Nucleus accumbens (tissue), 56 donors: ENCODE measurements around the gene GPR6.

Experiments
- DNase-seq, 56 donors: peaks; one replicate each; lab custom pipeline; 2025; lab: John Stamatoyannopoulos, UW

GPR6 gene, protein sequence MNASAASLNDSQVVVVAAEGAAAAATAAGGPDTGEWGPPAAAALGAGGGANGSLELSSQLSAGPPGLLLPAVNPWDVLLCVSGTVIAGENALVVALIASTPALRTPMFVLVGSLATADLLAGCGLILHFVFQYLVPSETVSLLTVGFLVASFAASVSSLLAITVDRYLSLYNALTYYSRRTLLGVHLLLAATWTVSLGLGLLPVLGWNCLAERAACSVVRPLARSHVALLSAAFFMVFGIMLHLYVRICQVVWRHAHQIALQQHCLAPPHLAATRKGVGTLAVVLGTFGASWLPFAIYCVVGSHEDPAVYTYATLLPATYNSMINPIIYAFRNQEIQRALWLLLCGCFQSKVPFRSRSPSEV

DNA sequence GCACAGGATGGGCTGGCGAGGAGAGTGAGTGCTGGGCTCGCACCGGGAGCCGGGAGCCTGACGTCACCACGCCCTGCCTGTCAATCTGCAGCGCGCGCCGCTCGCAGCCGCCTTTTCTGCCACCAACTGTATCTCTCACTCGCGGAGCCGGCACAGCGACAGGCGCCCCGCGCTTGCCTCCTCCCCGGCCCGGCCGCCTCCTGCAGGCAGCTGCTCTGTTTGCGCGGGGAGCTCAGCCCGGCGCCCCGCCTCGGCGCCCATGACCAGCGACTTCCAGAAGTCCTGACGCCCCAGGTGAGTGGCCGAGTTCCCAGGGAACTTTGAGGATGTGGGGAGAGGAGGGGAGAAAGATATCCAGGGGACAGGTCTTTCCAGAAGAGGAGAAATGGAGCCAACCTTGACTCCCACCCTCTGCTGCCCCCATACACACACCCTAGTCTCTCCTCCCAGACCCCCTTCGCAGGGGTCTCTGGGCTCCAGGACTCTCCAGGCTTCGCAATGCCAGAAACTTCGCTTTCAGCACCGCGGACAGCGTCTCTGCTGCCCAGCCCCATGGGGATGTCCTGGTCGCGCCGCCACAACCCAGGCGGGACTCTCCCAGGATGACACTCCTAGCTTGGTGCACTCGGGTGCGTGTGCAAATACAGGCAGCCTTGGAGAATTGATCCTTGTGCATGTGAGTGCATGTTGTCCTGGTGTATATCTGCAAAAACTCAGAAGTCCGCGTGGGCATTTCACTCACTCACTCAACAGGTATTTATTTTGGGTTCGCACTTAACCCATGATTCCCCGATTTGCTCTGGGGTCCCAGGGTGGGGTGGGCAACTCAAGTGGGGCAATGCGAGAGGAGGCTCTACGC is at the start of gene GPR6:
Gene GPR6, plus strand, starts transcription at position 138 of the 859 bp plus-strand sequence. CDS start 802 bp downstream, outside the sequence.
- DNase-seq, result peak in 38 of 56 donors; percentile 9 to 87 (median 44)

DNA sequence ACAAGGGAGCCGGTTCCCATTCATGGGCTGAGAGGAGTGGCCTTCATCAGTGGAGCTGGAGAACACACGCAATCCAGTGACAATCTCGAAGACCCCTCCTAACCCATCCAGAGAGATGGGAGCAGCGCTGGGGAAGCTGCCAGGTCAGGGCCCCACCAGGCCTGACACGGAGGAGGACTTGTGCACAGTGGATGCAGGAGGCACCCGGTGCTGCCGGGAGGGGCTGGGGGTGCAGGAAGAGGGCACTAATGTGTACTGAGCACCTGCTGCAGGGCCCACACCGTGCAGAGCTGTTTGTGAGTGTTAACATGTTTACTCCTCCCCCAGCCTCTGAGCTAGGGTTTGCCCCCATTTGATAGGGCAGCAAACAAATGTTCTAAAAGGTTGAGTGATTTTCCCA is 43.8 kb upstream of the GPR6 start:
- no peak for DNase-seq

DNA sequence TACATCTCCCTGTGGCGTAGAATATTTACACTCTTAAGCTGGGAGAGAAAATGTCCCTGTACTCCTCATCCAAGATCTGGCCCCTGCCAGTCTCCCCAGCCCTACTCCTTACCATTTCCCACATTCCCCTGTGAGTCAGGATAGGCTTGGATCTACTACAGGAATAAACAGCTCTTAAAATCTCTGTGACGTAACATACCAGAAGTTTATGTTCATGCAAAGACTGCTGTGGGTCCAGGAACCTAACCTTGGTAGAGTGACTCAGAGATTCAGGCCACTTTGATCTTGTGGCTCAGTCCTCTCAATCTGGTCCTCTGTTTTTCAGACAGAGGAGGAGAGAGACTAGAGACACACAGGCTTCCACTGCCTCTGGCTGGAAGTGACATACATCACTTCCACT is 38.5 kb upstream of the GPR6 start:
- DNase-seq, result no peak

DNA sequence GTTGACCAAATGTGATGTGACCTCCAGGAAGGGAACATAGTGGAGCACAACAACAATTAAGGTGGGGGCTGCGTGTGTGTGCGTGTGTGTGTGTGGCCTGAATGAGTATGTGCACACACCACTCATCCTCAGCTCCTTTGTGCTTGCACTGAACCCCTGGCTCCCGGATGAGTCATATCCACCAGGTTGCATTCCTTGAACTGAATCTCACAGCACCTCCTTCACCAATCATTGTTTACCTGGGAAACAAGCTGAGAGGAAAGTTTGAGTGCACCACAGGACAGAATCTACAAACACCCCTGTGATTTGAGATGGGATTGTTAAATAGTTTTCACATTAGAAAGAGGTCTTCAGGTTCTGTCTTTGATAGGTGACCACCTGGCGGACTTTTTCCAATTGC is 33.7 kb upstream of the GPR6 start:
- DNase-seq, result peak in 1 of 56 donors; percentile 11

DNA sequence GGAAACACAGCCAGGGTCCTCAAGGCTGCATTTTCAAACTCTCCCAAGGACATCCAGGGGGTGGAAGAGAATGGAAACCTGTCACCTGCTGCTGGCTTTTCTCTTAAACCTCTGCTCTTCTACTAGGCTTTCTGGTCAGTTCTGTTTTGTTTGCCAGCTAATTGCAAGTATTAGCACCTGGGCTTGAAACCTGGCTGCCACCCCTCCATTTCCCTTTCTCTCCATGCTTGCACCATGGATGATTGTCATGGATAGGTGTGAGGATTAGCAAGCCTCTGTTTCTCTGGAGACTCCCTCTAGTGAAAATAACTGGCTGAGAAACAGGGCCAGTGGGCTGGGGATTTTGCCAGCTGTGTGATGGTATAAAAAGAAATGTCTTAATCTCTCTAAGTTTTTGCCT is 33.0 kb upstream of the GPR6 start:
- DNase-seq, result no peak

DNA sequence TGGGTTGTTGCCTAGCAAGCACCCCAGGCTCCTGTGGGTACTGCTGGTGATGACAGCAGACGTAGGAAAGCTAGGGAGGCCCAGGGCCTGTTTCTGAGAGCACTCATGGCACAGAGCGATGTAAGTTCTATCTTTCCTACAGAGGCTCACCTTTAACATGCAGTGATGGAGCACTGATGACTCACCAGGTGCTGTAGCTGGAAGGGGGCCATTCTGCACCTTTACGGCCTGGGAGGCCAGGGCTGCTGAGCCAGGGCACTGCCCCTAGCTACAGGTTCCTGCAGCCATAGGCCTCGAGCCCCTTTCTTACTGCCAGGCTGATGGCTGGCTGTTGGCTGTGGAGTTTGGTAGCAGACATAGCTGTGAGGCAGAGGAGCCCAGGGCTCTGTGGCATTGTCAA is 31.1 kb upstream of the GPR6 start:
- DNase-seq, result no peak

DNA sequence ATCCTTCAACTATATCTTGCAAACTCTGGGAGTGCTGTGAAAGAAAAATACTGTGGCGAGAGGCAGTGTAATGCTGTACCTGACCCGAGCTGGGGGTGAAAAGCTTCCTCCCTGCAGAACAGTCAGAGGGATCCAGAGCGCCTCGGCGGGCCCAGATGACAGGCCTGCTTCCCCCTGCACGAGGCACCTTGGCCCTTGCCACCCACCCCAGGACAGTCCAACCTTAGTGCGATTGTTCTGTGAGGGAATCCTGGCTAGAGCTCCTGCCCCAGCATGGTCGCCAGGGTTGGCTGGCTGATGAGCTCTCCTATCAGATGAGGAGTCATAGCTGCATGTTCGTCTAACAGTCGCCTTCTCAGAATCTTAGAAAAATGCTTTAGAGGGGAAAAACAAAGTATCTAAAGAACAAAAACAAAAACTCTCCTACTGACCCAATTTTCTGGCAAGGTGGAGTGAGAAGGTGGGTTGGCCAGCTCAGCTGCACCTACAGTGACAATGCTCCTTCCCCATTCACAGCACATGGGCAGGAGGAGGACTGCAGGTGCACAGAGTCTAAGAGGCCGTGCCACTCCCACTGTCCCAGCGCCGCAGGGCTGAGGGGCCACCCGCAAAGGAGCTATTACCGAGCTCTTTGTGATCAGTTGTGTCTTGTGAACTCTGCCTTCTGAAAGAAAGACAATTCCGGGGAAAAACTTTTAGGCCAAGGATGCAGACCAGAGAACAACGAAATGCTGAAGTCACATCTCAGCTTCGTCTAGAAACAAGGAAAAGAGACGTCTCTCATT is 28.6 kb upstream of the GPR6 start:
- no peak for DNase-seq

DNA sequence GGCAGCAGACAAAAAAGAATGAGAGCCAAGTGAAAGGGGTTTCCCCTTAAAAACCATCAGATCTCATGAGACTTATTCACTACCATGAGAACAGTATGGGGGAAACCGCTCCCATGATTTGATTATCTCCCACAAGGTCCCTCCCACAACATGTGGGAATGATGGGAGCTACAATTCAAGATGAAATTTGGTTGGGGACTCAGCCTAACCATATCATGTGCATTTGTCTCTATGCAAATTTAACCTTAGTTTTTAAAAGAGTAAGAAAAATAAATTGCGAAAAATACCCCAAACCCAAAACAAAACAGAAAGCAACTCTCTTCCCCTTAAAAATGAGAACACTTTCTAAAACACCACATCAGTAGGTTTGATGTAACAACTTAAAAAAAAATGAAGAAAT is 22.6 kb upstream of the GPR6 start:
- DNase-seq, result no peak

DNA sequence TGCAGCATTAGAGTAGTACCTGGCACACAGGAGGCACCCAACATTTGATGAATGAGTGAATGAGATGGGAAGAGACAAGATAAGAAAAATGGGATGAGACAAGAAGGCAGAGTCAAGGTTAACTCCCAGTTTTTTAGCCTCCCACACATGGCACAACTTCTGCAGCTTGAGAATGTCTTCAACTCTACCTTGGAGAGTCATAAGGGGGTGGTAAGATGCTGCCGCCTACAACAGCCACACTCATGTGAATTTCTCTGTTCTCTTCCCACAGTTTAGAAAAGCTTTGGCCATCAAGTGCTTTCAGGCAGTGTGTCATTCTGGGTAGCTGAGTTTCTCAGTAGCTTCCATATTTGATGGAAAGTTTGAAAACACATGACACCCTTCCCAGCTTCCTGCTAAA is 19.5 kb upstream of the GPR6 start:
- peak in 4 of 56 donors; percentile 8 to 28 (median 17) for DNase-seq

DNA sequence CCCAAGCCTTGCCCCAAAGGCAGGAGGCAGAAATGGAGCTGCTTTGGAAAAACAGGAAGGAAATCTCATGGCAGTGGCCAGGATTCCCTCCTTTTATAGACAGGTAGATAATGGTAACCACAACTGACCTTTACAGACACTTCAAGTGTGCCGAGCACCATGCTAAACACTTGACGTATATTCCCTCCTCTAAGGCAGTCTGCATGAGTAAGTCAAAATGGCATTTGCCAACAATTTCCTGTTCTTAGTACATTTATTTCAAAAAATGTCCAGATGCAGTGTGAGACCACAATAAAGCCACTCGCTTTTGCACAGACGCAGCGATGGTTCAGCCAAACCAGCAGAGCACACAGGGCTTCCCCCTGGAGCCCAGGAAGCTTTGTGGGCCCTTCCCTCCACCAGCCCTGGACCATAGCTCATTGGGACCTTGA is 16.5 kb upstream of the GPR6 start:
- DNase-seq, result no peak

DNA sequence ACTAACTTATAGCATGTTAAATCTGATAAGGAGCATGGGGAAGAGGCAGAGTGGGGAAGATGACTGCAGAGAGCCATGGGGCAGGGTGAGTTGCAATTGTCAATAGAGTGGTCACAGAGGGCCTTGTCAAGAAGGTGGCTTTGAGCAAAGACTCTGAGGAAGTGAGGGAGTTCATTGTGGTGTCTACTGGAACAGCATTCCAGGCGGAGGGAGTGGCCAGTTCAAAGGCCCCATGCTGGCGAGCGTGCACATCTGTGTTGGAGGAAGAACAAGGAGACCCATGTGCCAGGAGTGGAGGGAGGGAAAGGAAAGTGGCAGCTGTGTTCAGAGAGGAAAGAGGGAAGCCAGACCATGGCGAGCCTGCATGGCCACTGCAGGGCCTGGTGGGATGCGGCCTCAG is 15.8 kb upstream of the GPR6 start:
- no peak for DNase-seq

DNA sequence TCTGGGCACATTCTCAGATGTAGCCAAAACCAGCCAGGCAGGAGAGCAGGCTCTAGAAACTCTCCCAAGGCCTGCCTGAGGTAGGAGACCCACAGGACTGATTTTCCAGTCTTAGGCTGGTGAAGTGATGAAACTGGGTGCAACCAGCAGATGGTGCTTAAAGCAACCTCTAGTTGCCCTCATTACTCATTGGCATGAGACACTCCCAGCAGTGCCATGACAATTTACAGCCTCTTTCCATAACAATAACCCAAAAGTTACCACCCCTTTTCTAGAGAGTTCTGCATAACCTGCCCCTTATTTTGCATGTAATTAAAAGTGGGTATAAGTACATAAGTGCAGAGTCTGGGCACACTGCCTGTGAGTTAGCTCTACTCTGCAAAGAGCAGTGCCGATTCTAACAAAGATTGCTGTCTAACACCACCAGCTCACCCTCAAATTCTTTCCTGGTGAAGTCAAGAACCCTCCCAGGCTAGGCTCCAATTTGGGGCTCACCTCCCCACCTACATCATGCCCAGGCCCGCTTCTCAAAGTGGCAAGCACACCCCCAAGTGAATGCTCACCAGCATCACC is 14.4 kb upstream of the GPR6 start:
- no peak for DNase-seq

DNA sequence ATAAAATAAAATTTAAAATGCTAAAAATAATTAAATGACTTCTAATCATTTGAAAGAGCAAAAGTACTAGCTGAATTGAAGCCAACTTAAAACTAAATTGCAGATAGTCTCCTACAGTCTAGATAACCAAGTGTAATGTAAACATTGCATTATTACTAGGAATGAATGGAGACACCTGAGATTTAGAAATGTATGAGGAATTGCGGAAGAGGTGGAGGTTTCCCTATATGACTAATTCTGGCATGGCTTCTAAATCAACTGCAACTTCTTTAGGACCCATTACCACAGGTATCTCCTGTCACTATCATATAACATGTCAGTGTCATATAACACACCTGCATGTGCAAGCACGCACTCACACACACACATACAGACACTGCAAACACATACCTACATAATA is 13.2 kb upstream of the GPR6 start:
- no peak for DNase-seq

DNA sequence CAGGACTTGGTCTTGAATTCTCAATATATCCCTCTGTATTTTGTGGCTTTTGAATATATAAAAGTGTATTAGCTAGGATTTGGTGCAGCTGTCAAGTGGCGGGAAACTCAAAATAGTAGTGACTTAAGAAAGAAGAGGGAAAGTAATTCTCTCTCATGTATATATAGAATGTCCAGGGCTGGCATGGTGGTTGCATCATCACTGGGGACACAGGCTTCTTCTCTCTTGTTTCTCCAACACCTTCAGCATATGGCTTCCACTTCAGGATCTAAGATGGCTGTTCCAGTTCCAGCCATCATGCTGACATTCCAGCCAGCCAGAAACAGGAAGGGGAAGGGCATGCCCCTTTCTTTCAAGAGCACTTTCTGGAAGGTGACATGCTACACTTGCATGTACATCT is 11.8 kb upstream of the GPR6 start:
- no peak for DNase-seq

DNA sequence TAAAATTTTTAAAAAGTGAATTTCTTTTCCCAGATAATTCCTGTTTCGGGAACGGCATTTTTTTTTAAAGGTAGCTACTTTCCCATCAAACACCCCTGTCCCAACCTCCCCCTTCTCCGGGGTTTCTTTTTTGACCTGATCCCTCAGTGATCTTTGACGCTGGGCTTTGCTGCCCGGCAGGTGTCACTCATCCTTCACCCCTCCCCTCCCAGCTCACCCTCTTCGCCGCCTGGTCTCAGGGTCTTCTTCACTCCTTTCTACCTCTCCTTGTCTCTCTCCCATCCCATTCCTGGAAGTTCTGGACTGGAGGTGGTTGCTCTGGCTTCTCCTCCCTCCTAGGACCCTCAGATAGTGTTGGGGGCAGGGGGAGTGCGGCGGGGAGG is 329 bp upstream of the GPR6 start:
- no peak for DNase-seq

DNA sequence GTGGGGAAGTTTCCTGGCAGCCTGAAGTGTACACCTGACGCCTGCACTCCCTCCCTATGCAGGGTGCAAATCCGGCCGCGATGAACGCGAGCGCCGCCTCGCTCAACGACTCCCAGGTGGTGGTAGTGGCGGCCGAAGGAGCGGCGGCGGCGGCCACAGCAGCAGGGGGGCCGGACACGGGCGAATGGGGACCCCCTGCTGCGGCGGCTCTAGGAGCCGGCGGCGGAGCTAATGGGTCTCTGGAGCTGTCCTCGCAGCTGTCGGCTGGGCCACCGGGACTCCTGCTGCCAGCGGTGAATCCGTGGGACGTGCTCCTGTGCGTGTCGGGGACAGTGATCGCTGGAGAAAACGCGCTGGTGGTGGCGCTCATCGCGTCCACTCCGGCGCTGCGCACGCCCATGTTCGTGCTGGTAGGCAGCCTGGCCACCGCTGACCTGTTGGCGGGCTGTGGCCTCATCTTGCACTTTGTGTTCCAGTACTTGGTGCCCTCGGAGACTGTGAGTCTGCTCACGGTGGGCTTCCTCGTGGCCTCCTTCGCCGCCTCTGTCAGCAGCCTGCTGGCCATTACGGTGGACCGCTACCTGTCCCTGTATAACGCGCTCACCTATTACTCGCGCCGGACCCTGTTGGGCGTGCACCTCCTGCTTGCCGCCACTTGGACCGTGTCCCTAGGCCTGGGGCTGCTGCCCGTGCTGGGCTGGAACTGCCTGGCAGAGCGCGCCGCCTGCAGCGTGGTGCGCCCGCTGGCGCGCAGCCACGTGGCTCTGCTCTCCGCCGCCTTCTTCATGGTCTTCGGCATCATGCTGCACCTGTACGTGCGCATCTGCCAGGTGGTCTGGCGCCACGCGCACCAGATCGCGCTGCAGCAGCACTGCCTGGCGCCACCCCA is 1.2 kb downstream of the GPR6 start:
- DNase-seq, result peak in 12 of 56 donors; percentile 6 to 48 (median 10)

DNA sequence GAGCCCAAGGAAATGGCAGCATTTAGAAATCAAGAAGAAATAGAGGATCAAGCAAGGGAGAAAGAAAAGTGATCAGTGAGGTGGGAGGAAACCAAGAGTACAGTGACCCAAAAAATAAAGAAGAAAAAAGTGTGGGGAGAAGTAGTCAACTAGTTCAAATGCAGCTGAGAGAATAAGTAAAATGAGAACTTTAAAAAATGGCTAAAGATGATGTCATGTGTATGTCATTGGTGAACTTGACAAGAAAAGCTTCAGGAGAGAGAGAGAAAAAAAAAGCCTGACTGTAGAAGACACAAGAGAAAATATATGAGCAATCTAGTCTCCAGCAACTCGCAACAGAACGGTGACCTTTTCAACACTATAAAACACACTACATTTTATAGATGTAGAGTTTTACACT is 6.3 kb downstream of the GPR6 start:
- no peak for DNase-seq

DNA sequence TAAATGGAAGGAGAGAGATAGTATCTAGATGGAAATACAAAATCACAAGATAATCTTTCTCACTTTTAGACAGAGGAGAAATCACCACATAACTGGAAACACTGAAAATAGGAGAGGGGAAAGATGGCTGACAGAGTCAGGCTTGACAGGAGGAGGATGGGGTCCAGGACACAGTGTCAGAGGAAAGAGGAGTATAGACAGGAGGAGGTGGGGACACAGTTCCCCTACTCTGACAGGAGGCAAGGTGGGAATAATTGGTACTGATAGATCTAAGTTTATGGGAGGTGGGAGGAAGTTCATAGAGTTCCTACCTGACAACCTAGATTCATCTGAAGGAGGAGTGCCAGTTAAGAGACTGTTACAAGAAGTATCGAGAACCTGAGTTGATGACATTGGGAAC is 9.1 kb downstream of the GPR6 start:
- DNase-seq, result peak in 4 of 56 donors; percentile 7 to 23 (median 14)
